Hepatocyte (in vitro differentiated cells): ENCODE results near the gene DHRS2. TPM values are rescaled to one million over a fixed set of nuclear protein-coding genes. Genes with fewer than 3 reads are reported as not detected.

ENCODE experiments used
- DNase-seq: peaks from one replicate; pipeline ENCODE4 v3.0.0-alpha.2; 2016; ENCODE audit warnings: low spot score
- H2AFZ ChIP-seq: fragments of 200-600 bp; sonication (generic); 2 replicates; pipeline ENCODE4 v1.6.0; 2016; ENCODE audit warnings: antibody characterized with exemption, mild to moderate bottlenecking
- H3K27ac ChIP-seq: fragments of 200-600 bp; sonication (generic); 2 replicates; pipeline ENCODE4 v1.5.1; 2016; ENCODE audit warnings: mild to moderate bottlenecking
- H3K27me3 ChIP-seq: fragments of 200-600 bp; sonication (generic); 2 replicates; pipeline ENCODE4 v1.6.1; 2016
- H3K36me3 ChIP-seq: fragments of 200-600 bp; sonication (generic); replicated peaks from 2 replicates; pipeline ENCODE4 v1.5.1; 2016; ENCODE audit warnings: low read depth; ENCODE audit not compliant: insufficient read depth
- H3K4me1 ChIP-seq: fragments of 200-600 bp; sonication (generic); 2 replicates; pipeline ENCODE4 v1.5.1; 2016; ENCODE audit warnings: mild to moderate bottlenecking, moderate library complexity; ENCODE audit not compliant: insufficient read depth
- H3K4me2 ChIP-seq: fragments of 200-600 bp; sonication (generic); 2 replicates; pipeline ENCODE4 v1.6.0; 2016
- H3K4me3 ChIP-seq: fragments of 200-600 bp; sonication (generic); 2 replicates; pipeline ENCODE4 v1.5.1; 2016; ENCODE audit warnings: mild to moderate bottlenecking
- H3K79me2 ChIP-seq: fragments of 200-600 bp; sonication (generic); 2 replicates; pipeline ENCODE4 v1.6.0; 2017; ENCODE audit warnings: mild to moderate bottlenecking
- H3K9me2 ChIP-seq: fragments of 200-600 bp; sonication (generic); replicated peaks from 2 replicates; pipeline ENCODE4 v1.6.0; 2017; ENCODE audit warnings: mild to moderate bottlenecking; ENCODE audit not compliant: insufficient read depth
- H3K9me3 ChIP-seq: fragments of 200-600 bp; sonication (generic); 2 replicates; pipeline ENCODE4 v1.5.1; 2016; ENCODE audit warnings: low read depth, mild to moderate bottlenecking
- H4K20me1 ChIP-seq: fragments of 200-600 bp; sonication (generic); 2 replicates; pipeline ENCODE4 v1.6.0; 2016; ENCODE audit warnings: mild to moderate bottlenecking; ENCODE audit not compliant: insufficient read depth, poor library complexity, severe bottlenecking
- CTCF ChIP-seq: fragments of 200-600 bp; sonication (generic); IDR thresholded peaks from 2 replicates; pipeline ENCODE4 v1.5.1; 2016; ENCODE audit warnings: antibody characterized with exemption, mild to moderate bottlenecking; ENCODE audit not compliant: poor library complexity
- EZH2 ChIP-seq: fragments of 200-600 bp; sonication (generic); IDR thresholded peaks from 2 replicates; pipeline ENCODE4 v1.6.1; 2016; ENCODE audit warnings: antibody characterized with exemption, mild to moderate bottlenecking, borderline replicate concordance
- EZH2phosphoT487 ChIP-seq: fragments of 200-600 bp; sonication (generic); IDR thresholded peaks from one replicate; pipeline ENCODE4 v1.6.1; 2018; ENCODE audit warnings: antibody characterized with exemption, mild to moderate bottlenecking, low read depth, moderate library complexity; ENCODE audit not compliant: unreplicated experiment, severe bottlenecking
- WGBS: methylation state at CpG from one replicate; pipeline ENCODE4 v1.1.6; 2016; ENCODE audit warnings: low lambda C conversion rate; ENCODE audit errors: missing lambda C conversion rate; 5-methylcytosine and 5-hydroxymethylcytosine counted together
- polyA plus RNA-seq: library from polyadenylated mRNA; unstranded; fragments of >200 nt; fragmentation: Nextera tagmentation; extraction: Ambion mirVana; gene quantifications from 2 replicates; pipeline ENCODE4 v1.2.1, GENCODE V29; 2016
- total RNA-seq: library from RNA; depleted of rRNA; stranded (reverse); fragments of >200 nt; gene quantifications from 2 replicates; pipeline ENCODE4 v1.2.3, GENCODE V29; 2014

DHRS2 gene
- total and polyA plus RNA-seq, 2 experiments from 2014 or later: 10.4 to 14.2 TPM

GRCh38 chr14:23643533-23644194 is 7.5 kb downstream of the DHRS2 start:
- Histone ChIP-seq H3K36me3 (no peaks in the 10 kb centered on the region), H3K27ac (no peak overlapping the region), H2AFZ (no peak overlapping the region), H3K9me2 (no peaks in the 10 kb centered on the region), H3K9me3 (no peaks in the 10 kb centered on the region), H3K4me1 (peaks cover 6% of the 10 kb centered on the region), H4K20me1 (no peaks in the 10 kb centered on the region), H3K4me2 (no peak overlapping the region), H3K4me3 (no peak overlapping the region), H3K79me2 (no peaks in the 10 kb centered on the region), H3K27me3 (no peaks in the 10 kb centered on the region)
- DNase-seq: no peak
- whole genome bisulfite sequencing: 87% methylated on average over 3 of the region's 3 CpGs
- TF ChIP-seq EZH2 (no peak), CTCF (no peak), EZH2phosphoT487 (no peak)

GRCh38 chr14:23644195-23644918 is 8.2 kb downstream of the DHRS2 start:
- no peak for TF ChIP-seq EZH2
- no peak for TF ChIP-seq CTCF
- no peak for TF ChIP-seq EZH2phosphoT487
- H4K20me1 ChIP-seq: no peaks in the 10 kb centered on the region
- H3K9me3 ChIP-seq: no peaks in the 10 kb centered on the region
- no peak overlapping the region for H2AFZ ChIP-seq
- no peak overlapping the region for H3K27ac ChIP-seq
- no peaks in the 10 kb centered on the region for H3K79me2 ChIP-seq
- no peak for DNase-seq
- H3K4me2 ChIP-seq: no peak overlapping the region
- no peaks in the 10 kb centered on the region for H3K9me2 ChIP-seq
- no peak overlapping the region for H3K4me3 ChIP-seq
- H3K27me3 ChIP-seq: no peaks in the 10 kb centered on the region
- peaks cover 6% of the 10 kb centered on the region for H3K4me1 ChIP-seq
- WGBS: 80% methylated on average over 5 of the region's 5 CpGs
- H3K36me3 ChIP-seq: no peaks in the 10 kb centered on the region

GRCh38 chr14:23644919-23645336 is 8.8 kb downstream of the DHRS2 start:
- no peak overlapping the region for H3K4me2 ChIP-seq
- H3K9me3 ChIP-seq: no peaks in the 10 kb centered on the region
- no peak overlapping the region for H3K27ac ChIP-seq
- H4K20me1 ChIP-seq: no peaks in the 10 kb centered on the region
- H3K4me1 ChIP-seq: peaks cover 6% of the 10 kb centered on the region
- DNase-seq: no peak
- H3K27me3 ChIP-seq: no peaks in the 10 kb centered on the region
- TF ChIP-seq CTCF: no peak
- no peak for TF ChIP-seq EZH2phosphoT487
- no peak for TF ChIP-seq EZH2
- no peaks in the 10 kb centered on the region for H3K9me2 ChIP-seq
- no peak overlapping the region for H2AFZ ChIP-seq
- no peaks in the 10 kb centered on the region for H3K79me2 ChIP-seq
- 77% methylated on average over 8 of the region's 8 CpGs for WGBS
- H3K4me3 ChIP-seq: no peak overlapping the region
- H3K36me3 ChIP-seq: no peaks in the 10 kb centered on the region
